GM12878 (cell line): ENCODE measurements around the gene GIMAP4. TPM values are rescaled to one million over a fixed set of nuclear protein-coding genes. Genes with fewer than 3 reads are reported as not detected.
A peak's percentile ranks its signal among the peaks of the same experiment; 100 is the strongest.

Experiments
- ATAC-seq: fragments of 200-7000 bp; cut with Tn5 transposase; 3 replicates; pipeline ENCODE4 v1.9.1; 2020; ENCODE audit warnings: mild to moderate bottlenecking, moderate library complexity
- BruUV-seq: library from RNA; stranded (reverse); fragments of 400-500 nt; replicated peaks from 2 replicates; lab custom pipeline; 2021; lab: Mats Ljungman, UMichigan
- CTCF ChIA-PET: fragments of 300-600 bp; sonication (Branson Sonifier 250); formaldehyde crosslinking; extraction: SDS; loops from one replicate; lab custom pipeline; 2021; ENCODE audit warnings: inconsistent platforms; lab: Yijun Ruan, JAX
- POLR2A ChIA-PET: fragments of 350-600 bp; formaldehyde crosslinking; extraction: SDS; loops from one replicate; lab custom pipeline; 2021; ENCODE audit warnings: inconsistent platforms; lab: Charles Lee
- RAD21 ChIA-PET: fragments of 300-600 bp; sonication (Branson Sonifier 250); formaldehyde crosslinking; loops from one replicate; lab custom pipeline; 2023; ENCODE audit warnings: antibody characterized with exemption; ENCODE audit not compliant: unreplicated experiment; lab: Charles Lee
- SMC1A ChIA-PET: fragments of 300-600 bp; sonication (Branson Sonifier 250); formaldehyde crosslinking; loops from one replicate; lab custom pipeline; 2023; ENCODE audit not compliant: unreplicated experiment, uncharacterized antibody; lab: Charles Lee
- DNase-seq: peaks from one replicate; pipeline ENCODE4 v3.0.0-alpha.2; 2011; ENCODE audit warnings: low read depth, low spot score
- FAIRE-seq: peaks from 3 replicates; lab custom pipeline; 2011; peaks lifted over from hg19 to GRCh38; lab: Jason Lieb, UNC
- H2AFZ ChIP-seq: 2 replicates; pipeline ENCODE4 v1.6.0; 2011; ENCODE audit warnings: low read depth, low read length, control low read depth; ENCODE audit not compliant: control insufficient read depth
- H3K27ac ChIP-seq: 2 replicates; pipeline ENCODE4 v1.5.1; 2011; ENCODE audit warnings: control low read depth; ENCODE audit not compliant: control insufficient read depth, insufficient read depth
- H3K27me3 ChIP-seq, 2 experiments: replicated peaks in 1 of 2; 2 replicates each; pipeline versions ENCODE4 v1.6.0 to v1.6.1; 2011; ENCODE audit warnings: low read length in 1 of 2; ENCODE audit not compliant: control insufficient read depth in 2 of 2, insufficient read depth in 2 of 2
- H3K36me3 ChIP-seq, 2 experiments: 2 replicates each; pipeline ENCODE4 v1.5.1; 2011; ENCODE audit warnings: low read length in 1 of 2; ENCODE audit not compliant: control insufficient read depth in 2 of 2, insufficient read depth in 2 of 2
- H3K4me1 ChIP-seq: 2 replicates; pipeline ENCODE4 v1.6.1; 2011; ENCODE audit warnings: mild to moderate bottlenecking, low read length, moderate library complexity, mixed read lengths; ENCODE audit not compliant: control insufficient read depth, insufficient read depth
- H3K4me2 ChIP-seq: 2 replicates; pipeline ENCODE4 v1.6.0; 2011; ENCODE audit warnings: control low read depth; ENCODE audit not compliant: control insufficient read depth, insufficient read depth
- H3K4me3 ChIP-seq: fragments of 200-600 bp; sonication (generic); 2 replicates; pipeline ENCODE4 v1.5.1; 2016
- H3K79me2 ChIP-seq: 2 replicates; pipeline ENCODE4 v1.6.0; 2011; ENCODE audit warnings: low read length; ENCODE audit not compliant: control insufficient read depth, insufficient read depth
- H3K9ac ChIP-seq: 2 replicates; pipeline ENCODE4 v1.8.0; 2011; ENCODE audit warnings: low read length, control low read depth, mixed read lengths; ENCODE audit not compliant: control insufficient read depth, insufficient read depth
- H3K9me3 ChIP-seq: replicated peaks from 3 replicates; pipeline ENCODE4 v1.5.1; 2011; ENCODE audit warnings: mild to moderate bottlenecking, low read length; ENCODE audit not compliant: control insufficient read depth, insufficient read depth
- H4K20me1 ChIP-seq: 2 replicates; pipeline ENCODE4 v1.6.0; 2011; ENCODE audit not compliant: control insufficient read depth, insufficient read depth
- ATF7 ChIP-seq: fragments of 450-650 bp; IDR thresholded peaks from 2 replicates; pipeline ENCODE4 v1.6.1; 2016; ENCODE audit warnings: low read depth, mild to moderate bottlenecking
- CEBPB ChIP-seq, 2 experiments: fragments of 150-350 bp in 1 of 2; IDR thresholded peaks; 2 replicates each; pipeline ENCODE4 v1.6.1; 2012 to 2014; ENCODE audit warnings: low read depth in 2 of 2, low read length in 2 of 2, borderline replicate concordance in 1 of 2, inconsistent platforms in 1 of 2
- CHD1 ChIP-seq: IDR thresholded peaks from 2 replicates; pipeline ENCODE4 v1.6.1; 2012; ENCODE audit warnings: low read depth, low read length, improper control_type of control experiment
- HDGF ChIP-seq: fragments of 450-650 bp; IDR thresholded peaks from 2 replicates; pipeline ENCODE4 v1.6.1; 2016; ENCODE audit warnings: antibody characterized with exemption
- KLF5 ChIP-seq: fragments of 450-650 bp; IDR thresholded peaks from 2 replicates; pipeline ENCODE4 v1.6.1; 2014; ENCODE audit warnings: mild to moderate bottlenecking; ENCODE audit not compliant: partially characterized antibody
- NR2C2 ChIP-seq: IDR thresholded peaks from 2 replicates; pipeline ENCODE4 v1.6.1; 2011; ENCODE audit warnings: borderline replicate concordance, low read depth; ENCODE audit not compliant: control insufficient read depth, insufficient read length
- POLR2AphosphoS2 ChIP-seq: IDR thresholded peaks from 2 replicates; pipeline ENCODE4 v1.6.1; 2011; ENCODE audit warnings: low read depth, mild to moderate bottlenecking, low read length, improper control_type of control experiment, moderate library complexity
- RCOR1 ChIP-seq: conservative IDR thresholded peaks from 2 replicates; pipeline ENCODE4 v1.6.1; 2012; ENCODE audit warnings: low read depth, low read length, improper control_type of control experiment
- STAT1 ChIP-seq: fragments of 450-650 bp; conservative IDR thresholded peaks from 2 replicates; pipeline ENCODE4 v1.6.1; 2014; ENCODE audit warnings: antibody characterized with exemption, mild to moderate bottlenecking
- ZNF274 ChIP-seq: IDR thresholded peaks from one replicate; pipeline ENCODE4 v1.8.0; 2011; ENCODE audit not compliant: insufficient read length, insufficient read depth
- ZNF384 ChIP-seq: IDR thresholded peaks from 2 replicates; pipeline ENCODE4 v1.6.1; 2012; ENCODE audit warnings: low read depth, mild to moderate bottlenecking, low read length, improper control_type of control experiment, borderline replicate concordance
- WGBS: methylation state at CpG from one replicate; pipeline ENCODE4 v1.1.6; 2016; ENCODE audit warnings: low lambda C conversion rate; ENCODE audit not compliant: insufficient replicate concordance, insufficient coverage; ENCODE audit errors: missing lambda C conversion rate; 5-methylcytosine and 5-hydroxymethylcytosine counted together
- in situ Hi-C: fragments of 300-500 bp; cut with MboI; formaldehyde crosslinking; loops from 9 replicates; pipeline ENCODE4 v1.14.3; 2018; ENCODE audit warnings: mixed read lengths
- intact Hi-C: fragments of 100-400 bp; cut with micrococcal nuclease; formaldehyde crosslinking; loops from one replicate; pipeline ENCODE4 v1.14.2; 2022; ENCODE audit not compliant: unreplicated experiment
- polyA plus RNA-seq, 11 experiments: library from polyadenylated mRNA; depleted of rRNA in 4 of 11; unstranded in 6 of 11; stranded (reverse) in 5 of 11; fragments of >200 nt; fragmentation: Nextera tagmentation in 4 of 11; fragmentation: Illumina TruSeq in 1 of 11; extraction: Ambion mirVana in 4 of 11; extraction: Trizol in 1 of 11; gene quantifications; 1 replicate in 1 of 11; 2 replicates in 10 of 11; pipeline versions ENCODE4 v1.2.1 to v1.2.3, GENCODE V29; 2011 to 2016; ENCODE audit warnings: inconsistent platforms in 2 of 11, missing spikeins in 2 of 11, low read depth in 1 of 11
- total RNA-seq, 4 experiments: library from RNA; depleted of rRNA in 3 of 4; stranded (reverse); fragments of >200 nt in 3 of 4; fragmentation: Illumina TruSeq in 1 of 4; extraction: Trizol in 1 of 4; gene quantifications; 2 replicates each; pipeline versions ENCODE4 v1.2.1 to v1.2.3, GENCODE V29; 2013 to 2021
- TF ChIP-seq, protein P1 (sequence below), 3 experiments: IDR thresholded peaks in 2 of 3; conservative IDR thresholded peaks in 1 of 3; 2 replicates each; pipeline ENCODE4 v1.5.1; 2011; ENCODE audit warnings: low read depth in 3 of 3, low read length in 3 of 3, mild to moderate bottlenecking in 3 of 3, control low read depth in 2 of 3, moderate library complexity in 2 of 3, inconsistent platforms in 1 of 3, mixed read lengths in 1 of 3; ENCODE audit not compliant: control insufficient read depth in 2 of 3, insufficient read depth in 1 of 3; ENCODE audit errors: extremely low read depth in 1 of 3

GIMAP4 gene
- total and polyA plus RNA-seq, 10 of the 15 experiments (the other 5 are each of a cell fraction or from before 2014, with no cell fraction given), result 0.06 to 1.5 (median 0.32) TPM; not detected in 1

DNA sequence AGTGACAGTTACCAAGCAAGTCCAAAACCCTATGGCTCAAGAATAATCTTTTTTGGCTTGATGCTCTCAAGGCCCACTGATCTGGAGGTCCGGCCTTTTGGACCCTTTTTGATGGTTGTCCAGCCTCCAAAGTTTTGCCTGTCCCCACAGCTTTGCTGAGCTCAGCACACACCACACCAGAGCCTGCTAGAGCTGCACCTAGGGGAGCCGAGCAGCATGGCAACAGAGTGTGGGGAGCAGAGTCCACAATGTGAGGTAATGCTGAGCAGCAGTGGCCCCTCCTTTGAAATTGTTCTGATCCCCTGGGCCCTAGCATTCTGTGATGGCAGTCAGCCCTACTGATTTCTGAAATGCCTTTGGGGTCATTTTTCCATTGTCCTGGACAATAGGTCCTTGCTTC, 43.2 kb upstream of the GIMAP4 start:
- H4K20me1 ChIP-seq, result no peaks in the 10 kb centered on the region
- no peaks in the 10 kb centered on the region for H3K4me1 ChIP-seq
- no peak overlapping the region for H2AFZ ChIP-seq
- BruUV-seq, result no TSS peak
- H3K79me2 ChIP-seq, result peaks cover 3% of the 10 kb centered on the region
- intact Hi-C loops, result no loop called here
- SMC1A ChIA-PET, result no interaction called here
- no peak for DNase-seq
- 13% methylated on average over 2 of the region's 2 CpGs for WGBS
- FAIRE-seq, result no peak
- H3K4me3 ChIP-seq, result no peak overlapping the region
- in situ Hi-C loops, result no loop called here
- no peak for TF ChIP-seq RCOR1
- TF ChIP-seq CHD1, result no peak
- TF ChIP-seq ZNF384, result no peak
- TF ChIP-seq KLF5, result no peak
- no peak for TF ChIP-seq CEBPB (IDR thresholded peaks at IDR 0.05; ENCODE audit: borderline replicate concordance in 1 of 2, low read depth in 2 of 2, low read length in 2 of 2)
- TF ChIP-seq HDGF, result no peak
- no peak for TF ChIP-seq STAT1
- TF ChIP-seq POLR2AphosphoS2, result no peak
- no peak for TF ChIP-seq ATF7
- no peak for TF ChIP-seq ZNF274
- TF ChIP-seq, protein P1, sequence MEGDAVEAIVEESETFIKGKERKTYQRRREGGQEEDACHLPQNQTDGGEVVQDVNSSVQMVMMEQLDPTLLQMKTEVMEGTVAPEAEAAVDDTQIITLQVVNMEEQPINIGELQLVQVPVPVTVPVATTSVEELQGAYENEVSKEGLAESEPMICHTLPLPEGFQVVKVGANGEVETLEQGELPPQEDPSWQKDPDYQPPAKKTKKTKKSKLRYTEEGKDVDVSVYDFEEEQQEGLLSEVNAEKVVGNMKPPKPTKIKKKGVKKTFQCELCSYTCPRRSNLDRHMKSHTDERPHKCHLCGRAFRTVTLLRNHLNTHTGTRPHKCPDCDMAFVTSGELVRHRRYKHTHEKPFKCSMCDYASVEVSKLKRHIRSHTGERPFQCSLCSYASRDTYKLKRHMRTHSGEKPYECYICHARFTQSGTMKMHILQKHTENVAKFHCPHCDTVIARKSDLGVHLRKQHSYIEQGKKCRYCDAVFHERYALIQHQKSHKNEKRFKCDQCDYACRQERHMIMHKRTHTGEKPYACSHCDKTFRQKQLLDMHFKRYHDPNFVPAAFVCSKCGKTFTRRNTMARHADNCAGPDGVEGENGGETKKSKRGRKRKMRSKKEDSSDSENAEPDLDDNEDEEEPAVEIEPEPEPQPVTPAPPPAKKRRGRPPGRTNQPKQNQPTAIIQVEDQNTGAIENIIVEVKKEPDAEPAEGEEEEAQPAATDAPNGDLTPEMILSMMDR (IDR thresholded peaks at IDR 0.05 in 2 of 3, conservative IDR thresholded peaks at IDR 0.05 in 1 of 3; ENCODE audit: control insufficient read depth in 2 of 3, extremely low read depth in 1 of 3, insufficient read depth in 1 of 3, low read depth in 3 of 3, low read length in 3 of 3), result no peak
- TF ChIP-seq NR2C2, result no peak
- TF ChIP-seq, all 136 proteins: peak for 0
- peak; percentile 22; the same call in 1 of the 3 replicates for ATAC-seq
- Histone ChIP-seq H3K4me2 (no peak overlapping the region), H3K27ac (no peak overlapping the region), H3K9ac (no peak overlapping the region), H3K36me3 (no peaks in the 10 kb centered on the region; a peak in 1 of 4 replicates), H3K9me3 (peaks cover 9% of the 10 kb centered on the region), H3K27me3 (no peaks in the 10 kb centered on the region)
- RAD21 ChIA-PET, result no interaction called here
- CTCF ChIA-PET, result no interaction called here
- POLR2A ChIA-PET, result no interaction called here
